Neural progenitor cell (in vitro differentiated cells): Measurements from ENCODE around the gene CRY1.

Source experiments
- EZH2 ChIP-seq: fragments of 200-600 bp; sonication (generic); IDR thresholded peaks from 2 replicates; pipeline ENCODE4 v1.6.1; 2017; ENCODE audit warnings: antibody characterized with exemption, mild to moderate bottlenecking, moderate library complexity
- EZH2phosphoT487 ChIP-seq: fragments of 200-600 bp; sonication (generic); IDR thresholded peaks from 2 replicates; pipeline ENCODE4 v1.6.1; 2017; ENCODE audit warnings: antibody characterized with exemption
- TF ChIP-seq, protein P1 (sequence below): fragments of 200-600 bp; sonication (generic); IDR thresholded peaks from 2 replicates; pipeline ENCODE4 v1.5.1; 2017; ENCODE audit warnings: antibody characterized with exemption, mild to moderate bottlenecking

DNA sequence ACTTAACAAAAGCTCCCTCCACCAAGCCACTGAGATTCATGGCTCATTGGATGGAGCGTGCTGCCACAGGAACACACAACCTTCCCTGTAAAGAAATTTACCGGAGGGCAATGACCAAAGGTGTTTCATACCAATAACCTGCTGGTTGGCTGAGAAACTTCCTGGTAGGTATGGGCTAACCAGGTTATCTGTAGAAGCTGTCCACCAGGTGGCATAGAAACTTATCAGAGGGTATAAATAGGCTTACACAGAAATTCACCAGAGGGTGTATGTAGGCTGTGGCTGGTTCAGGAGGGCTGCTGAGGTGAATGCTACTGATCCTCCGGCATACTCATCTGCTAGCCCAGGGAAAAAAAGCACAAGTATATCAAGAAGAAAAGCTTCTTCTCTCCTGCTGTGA, 79.3 kb downstream of the CRY1 start:
- TF ChIP-seq, protein P1, sequence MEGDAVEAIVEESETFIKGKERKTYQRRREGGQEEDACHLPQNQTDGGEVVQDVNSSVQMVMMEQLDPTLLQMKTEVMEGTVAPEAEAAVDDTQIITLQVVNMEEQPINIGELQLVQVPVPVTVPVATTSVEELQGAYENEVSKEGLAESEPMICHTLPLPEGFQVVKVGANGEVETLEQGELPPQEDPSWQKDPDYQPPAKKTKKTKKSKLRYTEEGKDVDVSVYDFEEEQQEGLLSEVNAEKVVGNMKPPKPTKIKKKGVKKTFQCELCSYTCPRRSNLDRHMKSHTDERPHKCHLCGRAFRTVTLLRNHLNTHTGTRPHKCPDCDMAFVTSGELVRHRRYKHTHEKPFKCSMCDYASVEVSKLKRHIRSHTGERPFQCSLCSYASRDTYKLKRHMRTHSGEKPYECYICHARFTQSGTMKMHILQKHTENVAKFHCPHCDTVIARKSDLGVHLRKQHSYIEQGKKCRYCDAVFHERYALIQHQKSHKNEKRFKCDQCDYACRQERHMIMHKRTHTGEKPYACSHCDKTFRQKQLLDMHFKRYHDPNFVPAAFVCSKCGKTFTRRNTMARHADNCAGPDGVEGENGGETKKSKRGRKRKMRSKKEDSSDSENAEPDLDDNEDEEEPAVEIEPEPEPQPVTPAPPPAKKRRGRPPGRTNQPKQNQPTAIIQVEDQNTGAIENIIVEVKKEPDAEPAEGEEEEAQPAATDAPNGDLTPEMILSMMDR = peak; percentile 8
- TF ChIP-seq EZH2phosphoT487 (no peak), EZH2 (no peak)
